Activated CD8-positive, alpha-beta memory T cell treated with anti-CD3 and anti-CD28 coated beads, Interleukin-2, amount 50 U/mL, for 24 hours (primary cell): ENCODE data around the gene GPR150.

Source experiments
- DNase-seq: peaks from one replicate; pipeline ENCODE4 v3.0.0-alpha.2; 2020; ENCODE audit errors: extremely low read depth

The GPR150 gene

GRCh38 chr5:95620030-95620869, at the start of gene GPR150:
GPR150 (plus strand) TSS chr5:95620087; CDS start chr5:95620276, 189 bp downstream.
- DNase-seq = no peak

DNA sequence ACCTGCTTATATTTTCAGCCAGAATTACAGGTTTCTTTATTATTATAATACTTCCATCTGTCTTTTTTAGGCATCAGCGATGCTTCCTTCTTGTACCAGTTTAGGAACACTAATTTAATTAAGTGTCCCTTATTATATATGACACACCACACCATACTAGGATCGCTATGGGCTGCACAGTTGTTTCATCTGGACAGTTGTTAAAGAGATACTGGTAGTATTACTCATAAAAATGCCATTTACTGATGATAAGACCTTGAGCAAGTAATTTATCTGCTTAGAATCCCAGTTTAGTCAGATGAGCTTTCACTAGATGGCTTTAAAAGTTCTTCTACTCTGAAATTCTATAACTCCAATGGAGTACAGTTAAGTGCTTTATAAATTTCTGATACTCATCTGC, 47.9 kb upstream of the GPR150 start:
- no peak for DNase-seq

- no peak for DNase-seq
These were observed 38.3 kb upstream of the GPR150 start for GRCh38 chr5:95581576-95581975.

DNA sequence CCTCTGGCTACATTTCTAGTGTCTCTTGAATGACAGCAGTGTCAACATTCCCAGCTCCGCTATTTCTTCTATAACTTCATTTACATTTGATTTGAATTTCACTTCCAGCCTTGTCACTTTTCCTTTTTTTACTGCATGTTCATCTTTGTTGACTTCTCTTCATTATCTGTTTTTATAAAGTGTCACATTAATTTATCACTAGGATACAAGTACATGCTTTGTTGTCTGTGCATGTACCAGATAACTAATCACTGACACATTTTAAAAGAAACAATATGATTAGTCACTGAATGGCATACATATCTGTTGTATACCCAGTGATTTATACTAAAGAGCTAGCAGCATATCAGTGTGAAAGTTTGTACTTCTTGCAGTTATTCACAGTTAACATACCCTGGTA, 35.9 kb upstream of the GPR150 start:
- no peak for DNase-seq

DNA sequence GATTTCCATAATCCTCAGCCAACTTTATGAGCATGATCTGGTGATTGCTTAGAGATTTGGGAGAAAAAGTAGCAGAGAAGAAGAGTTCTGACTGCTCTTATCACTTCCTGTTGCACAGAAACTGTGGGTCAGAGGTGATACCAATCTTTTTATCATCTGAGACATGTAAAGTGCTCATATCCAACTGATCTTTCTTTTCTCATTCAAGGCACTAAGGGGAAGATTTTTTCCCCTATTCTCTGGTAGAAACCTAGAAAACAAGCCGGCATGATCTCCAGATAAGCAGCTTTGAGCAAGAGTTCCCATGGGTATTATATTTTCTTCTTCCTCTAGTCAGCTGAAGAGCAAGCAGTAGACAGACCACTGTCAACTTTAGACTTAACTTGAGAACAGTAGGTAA, 29.0 kb upstream of the GPR150 start:
- no peak for DNase-seq

DNA sequence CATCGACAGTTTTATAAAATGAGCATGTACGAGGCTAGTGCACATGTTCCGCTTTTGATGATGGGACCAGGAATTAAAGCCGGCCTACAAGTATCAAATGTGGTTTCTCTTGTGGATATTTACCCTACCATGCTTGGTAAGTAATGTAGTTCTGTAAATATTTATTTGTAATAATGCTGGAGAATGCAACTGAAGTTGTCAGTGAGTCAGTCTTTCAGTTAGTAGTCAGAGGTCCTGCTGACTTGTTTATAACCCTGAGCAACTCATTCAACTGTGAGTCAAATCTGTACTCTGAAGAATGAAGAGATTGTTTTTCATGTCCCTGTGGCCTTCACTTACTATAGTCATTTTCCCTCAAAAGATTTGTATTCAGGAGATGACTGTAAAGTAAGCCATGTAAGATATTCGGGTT, 28.4 kb upstream of the GPR150 start:
- no peak for DNase-seq

- DNase-seq = no peak
These were observed 24.5 kb upstream of the GPR150 start for GRCh38 chr5:95595289-95595931.

DNA sequence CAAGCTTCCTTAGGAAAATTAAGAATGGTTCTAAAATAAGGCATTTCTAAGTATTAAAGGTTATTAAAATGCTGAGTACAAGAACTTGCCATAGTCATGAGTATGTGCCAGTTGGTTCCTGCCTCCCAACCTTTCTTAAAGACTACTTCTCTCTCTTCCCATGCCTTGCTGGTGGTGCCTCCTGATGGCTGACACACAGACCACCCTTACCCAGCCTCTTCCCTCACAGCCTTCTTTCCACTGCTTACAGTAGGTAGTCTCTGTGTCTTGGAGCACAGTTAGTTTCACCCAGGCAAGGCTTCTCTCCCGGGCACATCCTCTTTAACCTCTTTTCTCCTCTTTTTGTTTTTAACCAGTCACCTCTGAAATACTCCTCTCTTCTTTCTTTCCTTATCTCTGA, 20.6 kb upstream of the GPR150 start:
- no peak for DNase-seq

GRCh38 chr5:95600557-95600956, 19.3 kb upstream of the GPR150 start:
- DNase-seq = no peak

- DNase-seq = no peak
These were observed 14.1 kb upstream of the GPR150 start for GRCh38 chr5:95605786-95606185.

DNA sequence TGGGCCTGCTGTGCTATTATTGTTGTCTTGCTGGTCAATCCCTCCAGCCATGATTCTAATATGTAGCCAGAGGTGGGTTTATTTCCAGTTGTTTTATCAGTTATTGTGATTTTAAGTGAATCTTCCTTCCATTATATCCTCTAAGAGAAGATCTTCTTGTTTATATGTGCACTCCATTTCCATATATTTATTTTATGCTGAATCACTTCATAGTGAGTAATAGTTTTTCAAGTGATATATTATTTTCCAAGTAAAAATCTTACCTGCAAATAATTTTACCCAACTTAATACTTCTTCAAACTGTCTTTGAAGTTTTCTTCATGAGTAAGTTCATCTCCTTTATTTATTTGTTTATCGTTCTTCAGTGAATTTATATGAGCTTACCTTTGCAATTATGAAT, 13.5 kb upstream of the GPR150 start:
- no peak for DNase-seq

GRCh38 chr5:95609711-95610110, 10.2 kb upstream of the GPR150 start:
- no peak for DNase-seq

DNA sequence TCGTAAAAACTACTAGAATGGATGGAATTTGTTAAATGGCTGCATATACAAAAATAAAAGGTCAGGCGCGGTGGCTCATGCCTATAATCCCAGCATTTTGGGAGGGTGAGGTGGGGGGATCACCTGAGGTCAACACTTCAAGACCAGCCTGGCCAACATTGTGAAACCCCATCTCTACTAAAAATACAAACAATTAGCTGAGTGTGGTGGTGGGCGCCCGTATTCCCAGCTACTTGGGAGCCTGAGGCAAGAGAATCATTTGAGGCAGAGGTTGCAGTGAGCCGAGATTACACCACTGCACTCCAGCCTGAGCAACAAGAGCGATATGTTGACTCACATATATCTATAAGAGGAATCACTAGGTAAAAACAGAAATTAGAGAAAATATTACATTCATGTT, 9.3 kb upstream of the GPR150 start:
- DNase-seq = no peak

DNA sequence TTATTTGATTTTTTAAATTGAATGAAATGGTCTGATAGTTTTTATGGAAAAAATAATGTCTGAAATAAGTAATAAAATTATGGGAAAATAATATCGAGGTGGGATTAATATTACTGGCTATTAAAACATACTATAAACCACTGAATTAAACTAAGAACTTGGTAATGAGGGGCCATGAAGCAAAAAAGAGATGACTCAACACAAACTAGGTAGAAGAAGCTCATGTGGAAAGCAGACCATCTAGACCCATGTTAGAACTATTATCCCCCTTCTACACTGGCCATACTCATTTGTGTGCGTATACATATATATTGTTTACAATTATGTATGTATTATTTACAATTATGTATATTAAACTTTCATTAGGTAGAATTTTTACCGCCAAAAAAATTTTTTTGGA, 8.5 kb upstream of the GPR150 start:
- no peak for DNase-seq

DNA sequence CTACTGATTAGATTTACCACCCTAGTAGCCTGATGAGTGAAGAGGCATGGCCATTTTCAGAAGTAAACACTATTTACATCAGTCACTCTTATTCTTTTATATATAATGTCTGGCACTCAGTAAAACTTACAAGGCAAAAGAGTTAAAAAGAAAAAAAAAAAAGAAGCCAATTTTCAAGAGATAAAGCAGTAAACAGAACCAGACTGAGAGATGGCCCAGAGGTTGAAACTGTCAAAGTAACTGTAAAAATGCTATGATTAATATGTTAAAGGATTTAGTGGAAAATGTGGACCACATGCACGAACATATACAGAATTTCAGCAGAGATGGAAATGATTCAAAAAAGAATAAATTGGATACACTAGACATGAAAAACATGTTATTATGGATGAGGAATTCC, 6.4 kb upstream of the GPR150 start:
- DNase-seq = no peak

DNA sequence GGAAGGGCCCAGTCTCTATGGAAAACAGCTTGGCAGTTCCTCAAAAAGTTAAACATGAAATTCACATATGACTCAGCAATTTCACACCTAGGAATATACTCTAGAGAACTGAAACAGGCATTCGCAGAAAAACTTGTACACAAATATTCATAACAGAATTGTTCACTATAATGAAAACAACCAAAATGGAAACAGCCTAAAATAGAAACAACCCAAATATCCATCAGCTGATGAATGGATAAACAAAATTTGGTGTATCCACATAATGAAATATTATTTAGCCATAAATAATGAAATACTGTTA, 4.8 kb upstream of the GPR150 start:
- no peak for DNase-seq

GRCh38 chr5:95617057-95617456, 2.8 kb upstream of the GPR150 start:
- DNase-seq = no peak

DNA sequence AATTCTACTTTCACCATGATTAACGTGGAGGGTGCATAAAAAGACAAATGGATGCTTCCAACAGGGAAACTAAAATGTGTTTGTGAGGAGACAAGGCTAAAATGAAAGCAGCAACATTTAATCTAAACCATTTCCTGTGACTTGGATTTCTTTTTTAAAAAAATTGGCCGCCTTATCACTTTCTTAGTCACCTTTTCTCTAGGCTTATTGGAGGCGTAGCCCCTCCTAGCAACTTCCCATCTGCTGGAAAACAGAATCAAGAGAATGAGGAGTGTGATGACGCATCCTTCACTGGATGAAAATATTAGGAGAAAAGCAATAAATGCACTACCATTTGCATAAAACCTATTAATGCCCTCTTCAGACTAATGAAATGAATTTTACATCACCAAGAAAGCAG, 791 bp upstream of the GPR150 start:
- no peak for DNase-seq

DNA sequence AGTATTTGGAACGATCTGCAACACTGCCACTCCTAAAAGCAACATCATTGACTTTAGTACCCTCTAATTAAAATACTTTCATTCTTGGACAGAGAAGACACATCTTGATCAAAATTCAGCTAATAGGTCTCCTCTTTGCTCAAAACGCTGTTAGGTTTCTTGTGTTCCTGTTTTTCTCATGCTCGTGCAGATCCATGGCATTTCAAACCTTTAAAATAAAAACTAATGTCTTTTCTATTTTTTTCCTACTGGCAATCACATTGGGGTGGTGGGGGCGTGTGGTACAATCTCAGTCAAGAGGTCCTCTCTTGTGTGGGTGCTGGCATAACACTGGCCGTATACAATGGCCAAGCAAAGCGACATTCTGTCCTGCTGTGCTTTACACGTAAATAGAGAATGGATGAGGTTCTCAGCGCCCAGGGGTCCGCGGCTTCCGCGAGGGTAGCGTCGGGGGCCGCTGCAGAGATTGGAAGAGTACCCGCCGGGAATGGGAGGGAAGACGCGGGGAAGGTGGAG, 315 bp upstream of the GPR150 start:
- DNase-seq = no peak

GRCh38 chr5:95620870-95621838, 1.3 kb downstream of the GPR150 start:
- no peak for DNase-seq

GRCh38 chr5:95621839-95622629, 2.1 kb downstream of the GPR150 start:
- DNase-seq = no peak
